CD4-positive, alpha-beta T cell (primary cell): ENCODE measurements around the gene ANKRD17. TPM values are rescaled to one million over a fixed set of nuclear protein-coding genes. Genes with fewer than 3 reads are reported as not detected.

Experiments used
- ATAC-seq: fragments of 200-7000 bp; cut with Tn5 transposase; one replicate; pipeline ENCODE4 v1.10.0; 2022; ENCODE audit warnings: mild to moderate bottlenecking; ENCODE audit not compliant: poor library complexity
- CTCF ChIA-PET: fragments of 350-600 bp; sonication (Branson Sonifier 250); formaldehyde crosslinking; loops from one replicate; lab custom pipeline; 2021; ENCODE audit warnings: antibody characterized with exemption, inconsistent platforms; lab: Charles Lee
- POLR2A ChIA-PET: fragments of 350-600 bp; sonication (Branson Sonifier 250); formaldehyde crosslinking; loops from one replicate; lab custom pipeline; 2021; ENCODE audit warnings: antibody characterized with exemption, inconsistent platforms; lab: Charles Lee
- DNase-seq, 14 experiments: peaks; one replicate each; pipeline ENCODE4 v3.0.0-alpha.2; 2013 to 2020; ENCODE audit warnings: mixed read lengths in 2 of 14
- H3K27ac ChIP-seq, 2 donors: one replicate each; pipeline versions ENCODE4 v1.5.1 to v1.7.0; 2013; ENCODE audit warnings: low read length in 2 of 2, low read depth in 1 of 2, mild to moderate bottlenecking in 1 of 2
- H3K27me3 ChIP-seq, 2 experiments: 1 replicate in 1 of 2; 2 replicates in 1 of 2; pipeline versions ENCODE4 v1.6.1 to v1.7.0; 2013; ENCODE audit warnings: low read length in 2 of 2, control low read depth in 1 of 2, mild to moderate bottlenecking in 1 of 2, moderate library complexity in 1 of 2; ENCODE audit not compliant: insufficient read depth in 2 of 2, control insufficient read depth in 1 of 2
- H3K36me3 ChIP-seq: one replicate; pipeline ENCODE4 v1.6.1; 2013; ENCODE audit warnings: low read length, control low read depth; ENCODE audit not compliant: insufficient read depth
- H3K4me1 ChIP-seq: one replicate; pipeline ENCODE4 v1.6.1; 2013; ENCODE audit warnings: low read length, control low read depth; ENCODE audit not compliant: insufficient read depth
- H3K4me3 ChIP-seq: one replicate; pipeline ENCODE4 v1.5.1; 2013; ENCODE audit warnings: mild to moderate bottlenecking, low read length, moderate library complexity
- H3K9me3 ChIP-seq, 2 experiments: 1 replicate in 1 of 2; 2 replicates in 1 of 2; pipeline versions ENCODE4 v1.6.1 to v1.7.0; 2013; ENCODE audit warnings: low read length in 2 of 2, mild to moderate bottlenecking in 2 of 2, control low read depth in 1 of 2, moderate library complexity in 1 of 2; ENCODE audit not compliant: control insufficient read depth in 1 of 2, insufficient read depth in 1 of 2
- H3K27ac Mint-ChIP-seq: one replicate; pipeline ENCODE4 v1.8.0; 2020; ENCODE audit warnings: mixed read lengths
- H3K27me3 Mint-ChIP-seq: one replicate; pipeline ENCODE4 v1.8.0; 2021; ENCODE audit warnings: mixed read lengths
- H3K36me3 Mint-ChIP-seq: one replicate; pipeline ENCODE4 v1.8.0; 2021; ENCODE audit warnings: low read depth, mixed read lengths
- H3K4me1 Mint-ChIP-seq: one replicate; pipeline ENCODE4 v1.8.0; 2021; ENCODE audit warnings: low read depth, mixed read lengths
- H3K4me3 Mint-ChIP-seq: one replicate; pipeline ENCODE4 v1.8.0; 2020; ENCODE audit warnings: mild to moderate bottlenecking, mixed read lengths
- H3K9me3 Mint-ChIP-seq: one replicate; pipeline ENCODE4 v1.8.0; 2020; ENCODE audit warnings: mixed read lengths
- intact Hi-C, 2 experiments: fragments of 100-400 bp; cut with DNase I in 1 of 2; cut with micrococcal nuclease in 1 of 2; formaldehyde crosslinking; loops; one replicate each; pipeline versions ENCODE4 v1.15.1 to v1.9.0; 2023 to 2025; cut with DNase I, micrococcal nuclease
- total RNA-seq, 174 experiments: library from RNA in 2 of 174; stranded (reverse) in 2 of 174; gene quantifications; one replicate each; pipeline ENCODE4 v1.2.3 and lab custom pipeline; 2021 to 2026
- TF ChIP-seq, protein P1 (sequence below): fragments of 200-600 bp; IDR thresholded peaks from one replicate; pipeline ENCODE4 v1.8.0; 2022; ENCODE audit warnings: antibody characterized with exemption, mild to moderate bottlenecking

The ANKRD17 gene
- total RNA-seq, 2 experiments from 2014 or later, result 31.9 to 34.1 TPM

GRCh38 chr4:73193659-73194058 is 64.9 kb downstream of the ANKRD17 start:
- Mint-ChIP-seq H3K9me3 (no peaks in the 10 kb centered on the region), H3K27me3 (no peaks in the 10 kb centered on the region), H3K36me3 (peaks cover 23% of the 10 kb centered on the region), H3K4me1 (peaks cover 38% of the 10 kb centered on the region), H3K4me3 (no peak overlapping the region), H3K27ac (no peak overlapping the region)
- intact Hi-C loops, result no loop called here
- ChIA-PET POLR2A (no interaction called here), CTCF (interaction anchor here (1.2 kb wide), 1 partner anchor 20 kb away, joined by 3 read pairs; no protein-coding TSS in a partner anchor)
- peaks cover 7% of the 10 kb centered on the region for H3K36me3 ChIP-seq
- no peaks in the 10 kb centered on the region for H3K9me3 ChIP-seq
- TF ChIP-seq, protein P1, sequence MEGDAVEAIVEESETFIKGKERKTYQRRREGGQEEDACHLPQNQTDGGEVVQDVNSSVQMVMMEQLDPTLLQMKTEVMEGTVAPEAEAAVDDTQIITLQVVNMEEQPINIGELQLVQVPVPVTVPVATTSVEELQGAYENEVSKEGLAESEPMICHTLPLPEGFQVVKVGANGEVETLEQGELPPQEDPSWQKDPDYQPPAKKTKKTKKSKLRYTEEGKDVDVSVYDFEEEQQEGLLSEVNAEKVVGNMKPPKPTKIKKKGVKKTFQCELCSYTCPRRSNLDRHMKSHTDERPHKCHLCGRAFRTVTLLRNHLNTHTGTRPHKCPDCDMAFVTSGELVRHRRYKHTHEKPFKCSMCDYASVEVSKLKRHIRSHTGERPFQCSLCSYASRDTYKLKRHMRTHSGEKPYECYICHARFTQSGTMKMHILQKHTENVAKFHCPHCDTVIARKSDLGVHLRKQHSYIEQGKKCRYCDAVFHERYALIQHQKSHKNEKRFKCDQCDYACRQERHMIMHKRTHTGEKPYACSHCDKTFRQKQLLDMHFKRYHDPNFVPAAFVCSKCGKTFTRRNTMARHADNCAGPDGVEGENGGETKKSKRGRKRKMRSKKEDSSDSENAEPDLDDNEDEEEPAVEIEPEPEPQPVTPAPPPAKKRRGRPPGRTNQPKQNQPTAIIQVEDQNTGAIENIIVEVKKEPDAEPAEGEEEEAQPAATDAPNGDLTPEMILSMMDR, result no peak
- H3K4me3 ChIP-seq, result no peak overlapping the region
- H3K27me3 ChIP-seq, result no peaks in the 10 kb centered on the region
- ATAC-seq (no peak), DNase-seq (no peak)
- H3K4me1 ChIP-seq, result no peaks in the 10 kb centered on the region
- no peak overlapping the region for H3K27ac ChIP-seq

DNA sequence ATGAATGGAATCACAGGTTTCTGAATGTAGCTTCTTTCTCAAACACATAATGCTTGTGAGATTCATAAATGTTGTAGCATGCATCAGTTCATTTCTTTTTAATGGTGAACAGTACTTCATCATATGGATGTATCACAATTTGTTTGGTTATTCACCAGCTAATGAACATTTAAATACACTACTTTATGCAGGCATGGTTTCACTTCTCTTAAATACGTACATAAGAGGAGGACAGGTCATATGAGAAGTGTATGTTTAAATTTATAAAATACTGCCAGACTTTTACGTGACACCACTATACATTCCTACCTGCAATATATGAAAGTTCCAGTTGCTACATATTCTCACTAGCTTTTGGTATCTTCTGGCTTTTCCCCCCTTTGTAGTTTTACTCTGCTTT is 65.4 kb downstream of the ANKRD17 start:
- no peak overlapping the region for H3K27ac ChIP-seq
- CTCF ChIA-PET, result interaction anchor here (1.2 kb wide), 1 partner anchor 20 kb away, joined by 3 read pairs; no protein-coding TSS in a partner anchor
- no peak for DNase-seq
- H3K36me3 Mint-ChIP-seq, result peaks cover 25% of the 10 kb centered on the region
- H3K27me3 Mint-ChIP-seq, result no peaks in the 10 kb centered on the region
- H3K27me3 ChIP-seq, result no peaks in the 10 kb centered on the region
- H3K36me3 ChIP-seq, result peaks cover 7% of the 10 kb centered on the region
- intact Hi-C loops, result no loop called here
- H3K4me3 ChIP-seq, result no peak overlapping the region
- peaks cover 37% of the 10 kb centered on the region for H3K4me1 Mint-ChIP-seq
- TF ChIP-seq, protein P1, result no peak
- H3K4me3 Mint-ChIP-seq, result no peak overlapping the region
- no peaks in the 10 kb centered on the region for H3K4me1 ChIP-seq
- no peaks in the 10 kb centered on the region for H3K9me3 Mint-ChIP-seq
- H3K27ac Mint-ChIP-seq, result no peak overlapping the region
- ATAC-seq, result no peak
- H3K9me3 ChIP-seq, result no peaks in the 10 kb centered on the region
- POLR2A ChIA-PET, result no interaction called here

- TF ChIP-seq, protein P1, result no peak
- POLR2A ChIA-PET, result no interaction called here
- Histone ChIP-seq H3K27me3 (no peaks in the 10 kb centered on the region), H3K4me3 (no peak overlapping the region), H3K9me3 (no peaks in the 10 kb centered on the region), H3K4me1 (no peaks in the 10 kb centered on the region), H3K36me3 (peaks cover 4% of the 10 kb centered on the region), H3K27ac (no peak overlapping the region)
- CTCF ChIA-PET, result no interaction called here
- ATAC-seq (no peak), DNase-seq (no peak)
- intact Hi-C loops, result no loop called here
- H3K27ac Mint-ChIP-seq, result no peak overlapping the region
- no peak overlapping the region for H3K4me3 Mint-ChIP-seq
- peaks cover 39% of the 10 kb centered on the region for H3K36me3 Mint-ChIP-seq
- H3K9me3 Mint-ChIP-seq, result no peaks in the 10 kb centered on the region
- peaks cover 46% of the 10 kb centered on the region for H3K4me1 Mint-ChIP-seq
- H3K27me3 Mint-ChIP-seq, result no peaks in the 10 kb centered on the region
Measured at GRCh38 chr4:73189274-73189810, 69.3 kb downstream of the ANKRD17 start.
